Neural progenitor cell (in vitro differentiated cells): ENCODE data around the gene EPS8.

Experiments used
- EZH2 ChIP-seq: fragments of 200-600 bp; sonication (generic); IDR thresholded peaks from 2 replicates; pipeline ENCODE4 v1.6.1; 2017; ENCODE audit warnings: antibody characterized with exemption, mild to moderate bottlenecking, moderate library complexity
- EZH2phosphoT487 ChIP-seq: fragments of 200-600 bp; sonication (generic); IDR thresholded peaks from 2 replicates; pipeline ENCODE4 v1.6.1; 2017; ENCODE audit warnings: antibody characterized with exemption
- TF ChIP-seq, protein P1 (sequence below): fragments of 200-600 bp; sonication (generic); IDR thresholded peaks from 2 replicates; pipeline ENCODE4 v1.5.1; 2017; ENCODE audit warnings: antibody characterized with exemption, mild to moderate bottlenecking

DNA sequence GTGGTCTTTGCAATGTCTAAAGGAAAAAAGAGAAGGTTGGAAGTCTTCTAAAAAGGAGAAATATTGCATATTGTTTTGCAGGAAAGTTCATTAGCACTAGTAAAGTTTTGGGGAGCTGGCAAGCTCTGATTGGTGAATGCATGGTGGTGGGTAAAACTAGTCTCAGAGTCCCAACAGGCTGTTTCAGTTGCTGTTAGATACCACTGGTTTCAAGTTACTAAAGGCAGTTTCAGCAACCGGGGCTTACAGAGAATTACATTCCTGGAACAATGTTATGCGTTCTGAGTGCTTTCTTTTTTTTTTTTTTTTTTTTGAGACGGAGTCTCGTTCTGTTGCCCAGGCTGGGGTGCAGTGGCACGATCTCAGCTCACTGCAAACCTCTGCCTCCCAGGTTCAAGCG, 208.2 kb downstream of the EPS8 start:
- TF ChIP-seq EZH2phosphoT487 (no peak), EZH2 (no peak)
- TF ChIP-seq, protein P1, sequence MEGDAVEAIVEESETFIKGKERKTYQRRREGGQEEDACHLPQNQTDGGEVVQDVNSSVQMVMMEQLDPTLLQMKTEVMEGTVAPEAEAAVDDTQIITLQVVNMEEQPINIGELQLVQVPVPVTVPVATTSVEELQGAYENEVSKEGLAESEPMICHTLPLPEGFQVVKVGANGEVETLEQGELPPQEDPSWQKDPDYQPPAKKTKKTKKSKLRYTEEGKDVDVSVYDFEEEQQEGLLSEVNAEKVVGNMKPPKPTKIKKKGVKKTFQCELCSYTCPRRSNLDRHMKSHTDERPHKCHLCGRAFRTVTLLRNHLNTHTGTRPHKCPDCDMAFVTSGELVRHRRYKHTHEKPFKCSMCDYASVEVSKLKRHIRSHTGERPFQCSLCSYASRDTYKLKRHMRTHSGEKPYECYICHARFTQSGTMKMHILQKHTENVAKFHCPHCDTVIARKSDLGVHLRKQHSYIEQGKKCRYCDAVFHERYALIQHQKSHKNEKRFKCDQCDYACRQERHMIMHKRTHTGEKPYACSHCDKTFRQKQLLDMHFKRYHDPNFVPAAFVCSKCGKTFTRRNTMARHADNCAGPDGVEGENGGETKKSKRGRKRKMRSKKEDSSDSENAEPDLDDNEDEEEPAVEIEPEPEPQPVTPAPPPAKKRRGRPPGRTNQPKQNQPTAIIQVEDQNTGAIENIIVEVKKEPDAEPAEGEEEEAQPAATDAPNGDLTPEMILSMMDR: no peak
